Ishikawa (cell line): ENCODE measurements around the gene BEND7.

Experiments
- CEBPB ChIP-seq: IDR thresholded peaks from 2 replicates; pipeline ENCODE4 v1.6.1; 2012
- CREB1 ChIP-seq: IDR thresholded peaks from 2 replicates; pipeline ENCODE4 v1.6.1; 2012; ENCODE audit warnings: low read depth
- EGR1 ChIP-seq: IDR thresholded peaks from 2 replicates; pipeline ENCODE4 v1.6.1; 2012
- EP300 ChIP-seq: IDR thresholded peaks from 2 replicates; pipeline ENCODE4 v1.6.1; 2012; ENCODE audit warnings: borderline replicate concordance
- FOXM1 ChIP-seq: IDR thresholded peaks from 2 replicates; pipeline ENCODE4 v1.6.1; 2012; ENCODE audit warnings: low read depth, borderline replicate concordance
- NFIC ChIP-seq: IDR thresholded peaks from 2 replicates; pipeline ENCODE4 v1.6.1; 2012
- RAD21 ChIP-seq: IDR thresholded peaks from 2 replicates; pipeline ENCODE4 v1.6.1; 2012; ENCODE audit warnings: low read depth
- REST ChIP-seq: IDR thresholded peaks from 2 replicates; pipeline ENCODE4 v1.6.1; 2012; ENCODE audit warnings: low read depth, mild to moderate bottlenecking
- TAF1 ChIP-seq: IDR thresholded peaks from 2 replicates; pipeline ENCODE4 v1.6.1; 2012; ENCODE audit warnings: low read depth, mild to moderate bottlenecking
- TCF12 ChIP-seq: IDR thresholded peaks from 2 replicates; pipeline ENCODE4 v1.6.1; 2012; ENCODE audit warnings: low read depth
- TEAD4 ChIP-seq: IDR thresholded peaks from 2 replicates; pipeline ENCODE4 v1.6.1; 2012
- USF1 ChIP-seq: IDR thresholded peaks from 2 replicates; pipeline ENCODE4 v1.6.1; 2012
- YY1 ChIP-seq: IDR thresholded peaks from 2 replicates; pipeline ENCODE4 v1.6.1; 2012; ENCODE audit warnings: low read depth
- ZBTB7A ChIP-seq: IDR thresholded peaks from 2 replicates; pipeline ENCODE4 v1.6.1; 2012; ENCODE audit warnings: low read depth
- TF ChIP-seq, protein P1 (sequence below): IDR thresholded peaks from 2 replicates; pipeline ENCODE4 v1.6.1; 2012

Gene BEND7

DNA sequence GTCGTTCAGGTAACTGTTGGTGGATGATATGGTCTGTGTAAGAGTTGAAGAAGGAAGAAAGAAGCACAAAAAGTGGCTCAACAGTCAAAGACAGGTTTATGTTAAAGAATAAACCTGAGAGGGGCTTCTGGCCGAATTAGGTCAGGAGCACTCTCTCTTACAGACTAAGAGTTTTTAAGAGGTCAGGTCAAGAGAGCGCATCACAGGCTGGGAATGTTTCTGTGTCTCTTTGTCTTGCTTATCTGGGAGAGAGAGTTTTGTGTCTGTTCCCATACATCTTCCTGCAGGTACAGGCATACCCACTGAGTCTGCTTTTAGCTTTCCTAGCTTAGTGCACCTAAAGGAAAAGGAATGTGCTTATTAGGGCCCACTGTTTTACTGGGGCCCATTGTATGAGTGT lies 35.8 kb upstream of the BEND7 start:
- no peak for TF ChIP-seq EGR1
- TF ChIP-seq TEAD4: no peak
- TF ChIP-seq, protein P1, sequence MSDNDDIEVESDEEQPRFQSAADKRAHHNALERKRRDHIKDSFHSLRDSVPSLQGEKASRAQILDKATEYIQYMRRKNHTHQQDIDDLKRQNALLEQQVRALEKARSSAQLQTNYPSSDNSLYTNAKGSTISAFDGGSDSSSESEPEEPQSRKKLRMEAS: no peak
- TF ChIP-seq NFIC: no peak
- no peak for TF ChIP-seq FOXM1
- no peak for TF ChIP-seq TAF1
- no peak for TF ChIP-seq USF1
- TF ChIP-seq REST: no peak
- no peak for TF ChIP-seq RAD21
- no peak for TF ChIP-seq TCF12
- no peak for TF ChIP-seq CREB1
- TF ChIP-seq EP300: no peak
- no peak for TF ChIP-seq YY1
- no peak for TF ChIP-seq CEBPB
- TF ChIP-seq ZBTB7A: no peak

DNA sequence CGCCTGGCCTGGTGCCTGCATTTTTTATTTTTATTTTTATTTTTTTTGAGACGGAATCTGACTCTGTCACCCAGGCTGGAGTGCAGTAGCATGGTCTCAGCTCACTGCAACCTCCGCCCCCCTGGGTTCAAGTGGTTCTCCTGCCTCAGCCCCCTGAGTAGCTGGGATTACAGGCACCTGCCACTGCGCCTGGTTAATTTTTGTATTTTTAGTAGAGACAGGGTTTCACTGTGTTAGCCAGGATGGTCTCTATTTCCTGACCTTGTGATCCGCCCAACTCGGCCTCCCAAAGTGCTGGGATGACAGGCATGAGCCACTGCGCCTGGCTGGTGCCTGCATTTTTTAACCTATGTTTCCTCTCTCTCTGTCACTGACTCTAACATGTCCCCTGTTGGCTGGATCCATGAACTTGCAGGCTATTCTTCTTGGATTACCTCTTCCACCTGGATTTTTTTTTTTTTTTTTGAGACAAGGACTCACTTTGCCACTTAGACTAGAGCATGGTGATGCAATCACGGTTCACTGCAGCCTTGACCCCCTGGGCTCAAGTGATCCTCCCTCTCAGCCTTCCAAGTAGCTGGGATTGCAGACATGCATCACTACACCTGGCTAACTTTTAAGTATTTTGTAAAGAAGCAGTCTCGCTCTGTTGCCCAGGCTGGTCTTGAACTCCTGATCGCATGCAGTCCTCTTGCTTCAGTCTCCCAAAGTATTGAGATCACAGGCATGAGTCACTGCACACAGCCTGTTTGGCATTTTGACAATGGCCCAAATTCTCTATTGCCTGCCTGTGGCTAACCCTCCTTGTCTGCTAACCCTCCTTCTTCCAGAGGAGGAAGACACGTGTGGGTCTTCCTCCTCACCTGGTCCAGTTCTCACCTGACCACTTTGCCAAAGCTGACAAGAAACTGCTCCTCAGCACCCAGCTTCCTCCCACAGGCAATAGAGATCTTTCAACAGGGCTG lies 34.9 kb upstream of the BEND7 start:
- peak; percentile 91 for TF ChIP-seq TCF12
- 0 out of 2 replicates have a peak, but pooled peaks have one; percentile 31 for TF ChIP-seq YY1
- no peak for TF ChIP-seq ZBTB7A
- TF ChIP-seq CEBPB: peak; percentile 96
- no peak; the same call in 1 of the 2 replicates for TF ChIP-seq USF1
- peak; percentile 15; the same call in 1 of the 2 replicates for TF ChIP-seq RAD21
- TF ChIP-seq FOXM1: peak; percentile 58; the same call in 1 of the 2 replicates
- peak; percentile 86 for TF ChIP-seq NFIC
- no peak for TF ChIP-seq REST
- TF ChIP-seq EP300: peak; percentile 90
- TF ChIP-seq, protein P1: peak; percentile 59
- TF ChIP-seq CREB1: no peak
- no peak for TF ChIP-seq EGR1
- peak; percentile 79 for TF ChIP-seq TEAD4
- no peak for TF ChIP-seq TAF1

DNA sequence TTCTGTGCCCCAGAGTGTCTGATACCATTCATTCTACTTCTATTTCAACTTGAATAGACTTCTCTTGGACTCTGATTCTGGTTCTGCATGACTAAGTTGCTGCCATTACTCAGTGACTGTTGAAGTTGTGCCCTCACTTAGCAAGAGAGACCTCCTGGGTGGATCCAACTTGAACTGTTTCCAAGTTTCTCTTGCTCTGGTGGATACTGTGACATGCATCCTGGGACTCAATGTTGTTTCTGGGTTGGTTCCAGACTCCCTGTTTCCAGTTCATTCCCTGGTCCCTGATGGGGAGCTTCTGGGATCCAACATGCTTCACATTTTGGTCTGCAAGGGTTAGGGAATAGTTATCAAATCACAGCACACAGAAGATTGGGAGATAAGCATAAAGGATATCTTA lies 31.8 kb upstream of the BEND7 start:
- TF ChIP-seq EP300 (peak; percentile 94), ZBTB7A (no peak), YY1 (peak; percentile 74), NFIC (peak; percentile 99), REST (no peak), TAF1 (no peak), EGR1 (no peak), CREB1 (no peak), RAD21 (peak; percentile 16; the same call in 1 of the 2 replicates), TCF12 (peak; percentile 95), USF1 (0 out of 2 replicates have a peak, but pooled peaks have one; percentile 38), TEAD4 (peak; percentile 88), CEBPB (peak; percentile 68), FOXM1 (peak; percentile 86)
- TF ChIP-seq, protein P1: peak; percentile 77
